HepG2 (cell line): Measurements from ENCODE around the gene HOXA4. TPM values are rescaled to one million over a fixed set of nuclear protein-coding genes. Genes with fewer than 3 reads are reported as not detected.
A peak's percentile ranks its signal among the peaks of the same experiment; 100 is the strongest.

ENCODE experiments used
- ASH2L ChIP-seq: fragments of 300-600, 200-600 bp; sonication (generic); IDR thresholded peaks from 2 replicates; pipeline ENCODE4 v1.7.0; 2017; ENCODE audit warnings: low read depth, mild to moderate bottlenecking, moderate library complexity, mixed read lengths, low read length; ENCODE audit not compliant: insufficient read length
- BHLHE40 ChIP-seq: IDR thresholded peaks from 2 replicates; pipeline ENCODE4 v1.6.1; 2011; ENCODE audit warnings: low read length, improper control_type of control experiment
- CEBPG ChIP-seq: IDR thresholded peaks from 2 replicates; pipeline ENCODE4 v1.6.1; 2016
- DRAP1 ChIP-seq: IDR thresholded peaks from 2 replicates; pipeline ENCODE4 v1.6.1; 2016; ENCODE audit warnings: missing genetic modification reagents, missing compliant biosample characterization
- EZH2 ChIP-seq: conservative IDR thresholded peaks from 2 replicates; pipeline ENCODE4 v1.6.1; 2012; ENCODE audit warnings: mild to moderate bottlenecking, low read depth, low read length, moderate library complexity
- HMGXB4 ChIP-seq, 2 experiments: sonication (generic) in 1 of 2; formaldehyde crosslinking in 1 of 2; IDR thresholded peaks; 2 replicates each; pipeline versions ENCODE4 v1.4.0 to v1.6.1; 2018 to 2020; ENCODE audit warnings: missing genetic modification reagents in 2 of 2, borderline replicate concordance in 1 of 2, low read depth in 1 of 2, mild to moderate bottlenecking in 1 of 2, missing biosample characterization in 1 of 2
- KAT8 ChIP-seq: IDR thresholded peaks from 2 replicates; pipeline ENCODE4 v1.6.1; 2016; ENCODE audit warnings: missing genetic modification reagents, missing compliant biosample characterization
- KDM5B ChIP-seq: sonication (generic); formaldehyde crosslinking; IDR thresholded peaks from 2 replicates; pipeline ENCODE4 v1.4.0; 2020; ENCODE audit warnings: missing genetic modification reagents, mild to moderate bottlenecking, borderline replicate concordance
- KLF9 ChIP-seq: IDR thresholded peaks from 2 replicates; pipeline ENCODE4 v1.6.1; 2016; ENCODE audit warnings: low read depth
- KMT2A ChIP-seq: sonication (generic); formaldehyde crosslinking; IDR thresholded peaks from 2 replicates; pipeline ENCODE4 v1.4.0; 2020; ENCODE audit warnings: missing genetic modification reagents
- MNT ChIP-seq: fragments of 450-650 bp; IDR thresholded peaks from 2 replicates; pipeline ENCODE4 v1.6.1; 2016
- NR2F6 ChIP-seq, 2 experiments: IDR thresholded peaks; 2 replicates each; pipeline ENCODE4 v1.6.1; 2016; ENCODE audit warnings: antibody characterized with exemption in 1 of 2, mild to moderate bottlenecking in 1 of 2
- PHF21A ChIP-seq: sonication (generic); formaldehyde crosslinking; IDR thresholded peaks from 2 replicates; pipeline ENCODE4 v1.5.0; 2020; ENCODE audit warnings: mild to moderate bottlenecking, missing genetic modification reagents
- RXRA ChIP-seq: sonication (generic); formaldehyde crosslinking; IDR thresholded peaks from 2 replicates; pipeline ENCODE4 v1.5.1; 2020; ENCODE audit warnings: missing genetic modification reagents
- RXRB ChIP-seq: IDR thresholded peaks from 2 replicates; pipeline ENCODE4 v1.6.1; 2016; ENCODE audit warnings: borderline replicate concordance, missing genetic modification reagents, missing compliant biosample characterization
- SKI ChIP-seq: fragments of 450-650 bp; IDR thresholded peaks from one replicate; pipeline ENCODE4 v1.6.1; 2018; ENCODE audit warnings: mild to moderate bottlenecking; ENCODE audit not compliant: partially characterized antibody
- SMC3 ChIP-seq: IDR thresholded peaks from 2 replicates; pipeline ENCODE4 v1.6.1; 2011; ENCODE audit warnings: low read length, improper control_type of control experiment
- XRCC5 ChIP-seq: fragments of 200-400 bp; formaldehyde crosslinking; optimal IDR thresholded peaks from 2 replicates; pipeline ENCODE3; 2017; ENCODE audit warnings: mild to moderate bottlenecking, low read length
- ZFY ChIP-seq: sonication (generic); formaldehyde crosslinking; IDR thresholded peaks from 2 replicates; pipeline ENCODE4 v1.4.0; 2020; ENCODE audit warnings: missing genetic modification reagents
- ZMYM4 ChIP-seq: sonication (generic); formaldehyde crosslinking; IDR thresholded peaks from 2 replicates; pipeline ENCODE4 v1.8.1; 2023; ENCODE audit warnings: mild to moderate bottlenecking, missing genetic modification reagents
- ZNF235 ChIP-seq: sonication (generic); formaldehyde crosslinking; IDR thresholded peaks from 2 replicates; pipeline ENCODE4 v1.8.1; 2023; ENCODE audit warnings: mild to moderate bottlenecking, missing genetic modification reagents, borderline replicate concordance
- ZNF274 ChIP-seq: sonication (generic); formaldehyde crosslinking; IDR thresholded peaks from 2 replicates; pipeline ENCODE4 v1.5.1; 2020; ENCODE audit warnings: mild to moderate bottlenecking, missing genetic modification reagents
- ZSCAN22 ChIP-seq: sonication (generic); formaldehyde crosslinking; IDR thresholded peaks from 2 replicates; pipeline ENCODE4 v1.4.0; 2020; ENCODE audit warnings: mild to moderate bottlenecking, missing genetic modification reagents
- polyA plus RNA-seq, 8 experiments: library from polyadenylated mRNA; depleted of rRNA in 3 of 8; stranded (reverse) in 7 of 8; unstranded in 1 of 8; fragments of >200 nt; fragmentation: Illumina TruSeq in 4 of 8; extraction: Trizol in 4 of 8; gene quantifications; 2 replicates each; pipeline versions ENCODE4 v1.2.1 to v1.2.3, GENCODE V29; 2011 to 2016; ENCODE audit warnings: low read depth in 4 of 8, missing spikeins in 1 of 8, mixed read lengths in 1 of 8; ENCODE audit not compliant: insufficient read depth in 1 of 8
- total RNA-seq, 5 experiments: library from RNA; depleted of rRNA; stranded (reverse); fragments of >200 nt; fragmentation: Illumina TruSeq; extraction: Trizol; gene quantifications; 2 replicates each; pipeline ENCODE4 v1.2.3, GENCODE V29; 2016; ENCODE audit warnings: low read depth in 1 of 5
- TF ChIP-seq, protein P1 (sequence below): sonication (generic); formaldehyde crosslinking; IDR thresholded peaks from 2 replicates; pipeline ENCODE4 v1.5.0; 2020; ENCODE audit warnings: missing genetic modification reagents

The HOXA4 gene
- total and polyA plus RNA-seq, 2 of the 13 experiments (the other 11 are each of a cell fraction or from before 2014, with no cell fraction given) = 2.4 to 5.4 TPM

GRCh38 chr7:27143023-27143949 lies 12.7 kb upstream of the HOXA4 start, which contains the start of gene HOXA5 (continued):
- peak; percentile 46; the same call in 1 of the 2 replicates for TF ChIP-seq PHF21A
- no peak; the same call in 1 of the 2 replicates for TF ChIP-seq ZNF274
- 0 out of 2 replicates have a peak, but pooled peaks have one; percentile 28 for TF ChIP-seq MNT
- TF ChIP-seq KDM5B (CRISPR knock-in tag) = peak; percentile 34; the same call in 1 of the 2 replicates
- TF ChIP-seq RXRA = no peak
- peak; percentile 59 for TF ChIP-seq ASH2L
- TF ChIP-seq DRAP1 (CRISPR knock-in tag) = peak; percentile 56
- TF ChIP-seq SMC3 = peak; percentile 14; the same call in 1 of the 2 replicates
- peak; percentile 14 for TF ChIP-seq SKI
- peak; percentile 20; the same call in 1 of the 2 replicates for TF ChIP-seq RXRB
- peak; percentile 50 to 81; a peak in 3 of 4 replicates for TF ChIP-seq HMGXB4 (CRISPR knock-in tag; IDR thresholded peaks at IDR 0.05; ENCODE audit: borderline replicate concordance in 1 of 2, low read depth in 1 of 2)
- TF ChIP-seq KLF9 = no peak
- peak; percentile 77 for TF ChIP-seq BHLHE40
- TF ChIP-seq CEBPG (CRISPR knock-in tag) = peak; percentile 33
- TF ChIP-seq KAT8 (CRISPR knock-in tag) = 0 out of 2 replicates have a peak, but pooled peaks have one; percentile 30
- TF ChIP-seq, protein P1, sequence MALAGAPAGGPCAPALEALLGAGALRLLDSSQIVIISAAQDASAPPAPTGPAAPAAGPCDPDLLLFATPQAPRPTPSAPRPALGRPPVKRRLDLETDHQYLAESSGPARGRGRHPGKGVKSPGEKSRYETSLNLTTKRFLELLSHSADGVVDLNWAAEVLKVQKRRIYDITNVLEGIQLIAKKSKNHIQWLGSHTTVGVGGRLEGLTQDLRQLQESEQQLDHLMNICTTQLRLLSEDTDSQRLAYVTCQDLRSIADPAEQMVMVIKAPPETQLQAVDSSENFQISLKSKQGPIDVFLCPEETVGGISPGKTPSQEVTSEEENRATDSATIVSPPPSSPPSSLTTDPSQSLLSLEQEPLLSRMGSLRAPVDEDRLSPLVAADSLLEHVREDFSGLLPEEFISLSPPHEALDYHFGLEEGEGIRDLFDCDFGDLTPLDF (CRISPR knock-in tag) = 0 out of 2 replicates have a peak, but pooled peaks have one; percentile 9
- TF ChIP-seq ZFY (CRISPR knock-in tag) = peak; percentile 19; the same call in 1 of the 2 replicates
- TF ChIP-seq ZSCAN22 (CRISPR knock-in tag) = no peak
- TF ChIP-seq KMT2A (CRISPR knock-in tag) = peak; percentile 37; the same call in 1 of the 2 replicates
- TF ChIP-seq ZNF235 (CRISPR knock-in tag) = 0 out of 2 replicates have a peak, but pooled peaks have one; percentile 36
- peak; percentile 87 for TF ChIP-seq ZMYM4
- TF ChIP-seq NR2F6 (IDR thresholded peaks at IDR 0.05) = no peak
- TF ChIP-seq NR2F6 (CRISPR knock-in tag; IDR thresholded peaks at IDR 0.05) = 0 out of 2 replicates have a peak, but pooled peaks have one; percentile 22
- TF ChIP-seq EZH2 = no peak
- TF ChIP-seq XRCC5 = peak; percentile 55
